ENCODE measurements around the gene NME2.
"Not testable (repeated sequence)": the region's sequence is repeated elsewhere in the genome, so short reads cannot be mapped to it uniquely, and the experiment has no call there.

NME2 gene

DNA sequence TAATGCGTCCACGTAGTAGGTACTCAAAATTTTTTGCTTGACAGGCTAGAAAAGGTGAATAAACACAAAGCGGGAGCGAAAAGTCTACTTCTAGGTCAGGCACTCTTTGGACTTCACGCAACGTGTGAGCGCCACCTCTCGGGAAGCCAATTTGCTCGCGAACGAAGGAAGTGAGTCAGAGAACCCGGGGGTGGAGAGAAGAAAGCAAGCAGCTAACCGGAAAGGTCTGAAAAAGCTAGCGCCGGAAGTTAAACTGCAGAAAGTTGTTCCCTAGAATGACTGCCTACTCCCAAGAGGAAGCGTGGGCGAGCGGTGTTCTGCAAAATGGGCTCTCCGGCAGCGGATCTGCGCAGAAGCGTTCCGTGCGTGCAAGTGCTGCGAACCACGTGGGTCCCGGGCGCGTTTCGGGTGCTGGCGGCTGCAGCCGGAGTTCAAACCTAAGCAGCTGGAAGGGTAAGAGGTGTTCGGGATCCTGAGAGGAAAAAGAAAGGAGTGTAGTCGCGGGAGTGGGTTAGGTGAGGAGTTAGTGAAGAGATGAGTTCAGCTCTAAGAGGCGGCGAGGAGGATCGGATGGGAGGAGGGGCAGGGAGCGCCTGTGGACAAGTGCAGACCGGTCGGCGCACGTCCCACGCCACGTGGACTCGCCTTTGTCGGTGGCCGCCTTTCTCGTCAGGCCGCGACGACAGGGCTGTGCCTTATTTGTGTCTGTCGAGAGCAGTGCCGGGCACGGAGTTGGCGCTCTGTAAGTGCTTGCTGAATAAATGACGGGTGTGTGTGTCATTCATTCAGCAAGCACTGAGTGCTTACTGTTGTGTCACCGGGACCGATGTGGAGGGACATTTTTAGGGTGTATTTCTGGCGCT, 12.8 kb upstream of the NME2 start, which contains the start of gene NME1:
TSS of gene NME1 (plus strand) at position 350 of the 863 bp plus-strand sequence. CDS start 2,096 bp downstream, outside the sequence.
- peak; percentile 99 for DNase-seq

DNA sequence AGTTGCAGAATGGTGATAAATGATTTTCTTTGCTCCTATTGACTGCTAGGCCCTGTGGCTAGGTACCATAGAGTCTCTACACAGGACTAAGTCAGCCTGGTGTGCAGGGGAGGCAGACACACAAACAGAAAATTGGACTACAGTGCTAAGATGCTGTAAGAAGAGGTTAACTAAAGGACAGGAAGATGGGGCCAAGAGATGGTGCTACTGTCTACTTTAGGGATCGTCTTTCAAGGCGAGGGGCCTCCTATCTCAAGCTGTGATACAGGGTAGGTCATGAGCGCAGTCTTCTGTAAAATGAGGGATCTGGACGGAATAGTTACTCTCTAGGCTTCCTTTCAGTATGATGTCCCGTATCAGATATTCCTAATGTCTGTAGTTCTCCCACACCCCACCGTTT, 12.0 kb upstream of the NME2 start:
- DNase-seq: no peak

DNA sequence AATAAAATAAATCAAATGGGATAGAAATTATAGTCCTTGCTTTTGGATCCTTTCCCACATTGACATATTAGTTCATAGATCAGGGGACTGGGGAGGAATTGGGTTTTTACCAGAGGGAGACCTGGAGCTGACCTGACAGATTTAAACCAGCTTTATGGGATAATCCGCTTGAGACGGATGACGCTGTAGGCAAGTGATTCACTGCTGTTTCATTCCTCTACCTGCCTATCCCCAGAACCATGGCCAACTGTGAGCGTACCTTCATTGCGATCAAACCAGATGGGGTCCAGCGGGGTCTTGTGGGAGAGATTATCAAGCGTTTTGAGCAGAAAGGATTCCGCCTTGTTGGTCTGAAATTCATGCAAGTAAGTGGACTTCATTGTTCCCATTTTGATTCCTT, 10.8 kb upstream of the NME2 start:
- no peak for DNase-seq

DNA sequence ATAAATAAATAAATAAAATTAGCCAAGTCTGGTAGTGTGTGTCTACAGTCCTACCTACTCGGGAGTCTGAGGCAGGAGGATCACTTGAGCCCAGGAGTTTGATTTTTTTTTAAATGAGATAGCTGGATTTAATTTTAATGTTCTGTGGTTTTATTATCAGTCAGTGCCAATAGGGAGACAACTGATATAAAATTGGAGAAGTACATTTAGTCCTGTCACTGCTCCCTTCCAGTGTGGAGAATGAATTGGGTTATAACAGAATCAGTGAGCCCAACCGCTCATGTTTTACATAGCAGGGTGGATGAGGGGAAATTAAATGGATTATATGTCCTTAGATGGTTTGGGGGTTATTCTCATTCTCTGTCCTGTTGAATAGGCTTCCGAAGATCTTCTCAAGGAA, 6.6 kb upstream of the NME2 start:
- DNase-seq: no peak

DNA sequence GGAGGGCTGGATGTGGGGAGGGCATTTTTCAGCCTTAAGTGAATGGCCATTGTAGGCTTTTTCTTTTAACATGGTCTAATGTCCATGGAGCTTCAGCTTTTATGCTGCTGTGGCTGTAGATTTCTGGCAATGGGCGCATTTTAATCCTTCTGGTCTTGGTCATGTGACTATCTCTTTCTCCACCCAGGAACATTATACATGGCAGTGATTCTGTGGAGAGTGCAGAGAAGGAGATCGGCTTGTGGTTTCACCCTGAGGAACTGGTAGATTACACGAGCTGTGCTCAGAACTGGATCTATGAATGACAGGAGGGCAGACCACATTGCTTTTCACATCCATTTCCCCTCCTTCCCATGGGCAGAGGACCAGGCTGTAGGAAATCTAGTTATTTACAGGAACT, 4.7 kb upstream of the NME2 start:
- DNase-seq: no peak

DNA sequence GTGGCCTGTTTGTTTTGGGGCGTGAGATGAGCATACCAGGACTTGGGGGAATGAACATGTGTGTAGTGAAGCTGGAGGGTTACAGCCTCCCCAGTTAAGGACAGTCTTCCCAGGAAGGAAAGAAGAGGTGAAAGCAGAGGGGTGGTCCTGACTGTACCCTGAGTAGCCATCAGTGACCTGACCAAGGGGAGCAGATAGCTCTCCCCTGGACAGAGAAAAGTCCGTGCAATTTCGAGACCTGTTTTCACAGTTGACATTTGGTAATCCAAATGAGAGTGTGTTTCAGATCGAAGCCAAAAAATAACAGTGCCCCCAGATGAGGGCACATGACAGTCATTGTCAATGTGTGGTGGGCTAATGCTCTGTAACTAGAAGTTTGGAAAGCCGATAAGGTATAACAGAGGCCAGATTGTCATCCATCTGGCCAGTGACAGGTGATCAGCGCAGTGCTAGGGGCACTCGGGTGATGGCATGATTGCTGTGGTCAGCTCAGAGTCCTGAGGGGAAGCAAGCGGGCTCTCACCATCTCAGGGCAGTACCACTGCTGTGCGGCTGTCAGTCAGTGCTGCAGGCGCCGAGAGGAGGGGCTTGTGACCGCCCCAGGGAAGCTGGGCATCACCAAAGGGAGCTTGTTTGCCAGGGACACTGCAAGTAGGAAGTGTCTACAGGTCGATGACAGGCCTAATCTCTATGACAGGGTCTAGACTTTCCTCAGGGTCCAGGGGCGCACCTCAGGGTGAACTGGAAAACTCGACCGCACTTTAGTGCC, 1.1 kb upstream of the NME2 start:
- no peak for DNase-seq

DNA sequence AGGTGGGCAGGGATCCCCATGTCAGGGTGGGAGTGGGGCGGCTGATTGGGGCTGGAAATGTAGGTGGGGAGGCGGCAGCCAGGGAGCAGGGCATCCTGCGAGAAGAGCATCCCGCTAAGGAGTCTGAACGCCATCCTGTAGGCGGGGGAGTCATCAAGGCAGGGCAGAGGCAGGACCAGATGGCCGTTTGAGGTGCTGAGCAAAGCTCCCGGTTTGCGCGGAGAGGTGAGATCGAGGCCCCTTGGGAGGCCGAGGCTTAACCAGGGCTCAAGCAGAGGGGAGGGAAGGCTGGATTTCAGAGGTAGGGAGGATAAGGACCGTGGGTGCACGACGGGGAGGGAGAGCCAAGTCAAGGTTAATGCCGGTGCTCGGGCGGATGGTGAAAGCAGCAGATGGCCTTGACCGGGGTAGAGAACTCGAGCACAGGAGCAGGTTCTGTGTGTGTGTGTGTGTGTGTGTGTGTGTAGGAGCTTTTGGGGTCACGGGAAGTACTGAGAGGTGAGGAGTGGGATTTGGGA, 472 bp upstream of the NME2 start:
- DNase-seq: no peak

DNA sequence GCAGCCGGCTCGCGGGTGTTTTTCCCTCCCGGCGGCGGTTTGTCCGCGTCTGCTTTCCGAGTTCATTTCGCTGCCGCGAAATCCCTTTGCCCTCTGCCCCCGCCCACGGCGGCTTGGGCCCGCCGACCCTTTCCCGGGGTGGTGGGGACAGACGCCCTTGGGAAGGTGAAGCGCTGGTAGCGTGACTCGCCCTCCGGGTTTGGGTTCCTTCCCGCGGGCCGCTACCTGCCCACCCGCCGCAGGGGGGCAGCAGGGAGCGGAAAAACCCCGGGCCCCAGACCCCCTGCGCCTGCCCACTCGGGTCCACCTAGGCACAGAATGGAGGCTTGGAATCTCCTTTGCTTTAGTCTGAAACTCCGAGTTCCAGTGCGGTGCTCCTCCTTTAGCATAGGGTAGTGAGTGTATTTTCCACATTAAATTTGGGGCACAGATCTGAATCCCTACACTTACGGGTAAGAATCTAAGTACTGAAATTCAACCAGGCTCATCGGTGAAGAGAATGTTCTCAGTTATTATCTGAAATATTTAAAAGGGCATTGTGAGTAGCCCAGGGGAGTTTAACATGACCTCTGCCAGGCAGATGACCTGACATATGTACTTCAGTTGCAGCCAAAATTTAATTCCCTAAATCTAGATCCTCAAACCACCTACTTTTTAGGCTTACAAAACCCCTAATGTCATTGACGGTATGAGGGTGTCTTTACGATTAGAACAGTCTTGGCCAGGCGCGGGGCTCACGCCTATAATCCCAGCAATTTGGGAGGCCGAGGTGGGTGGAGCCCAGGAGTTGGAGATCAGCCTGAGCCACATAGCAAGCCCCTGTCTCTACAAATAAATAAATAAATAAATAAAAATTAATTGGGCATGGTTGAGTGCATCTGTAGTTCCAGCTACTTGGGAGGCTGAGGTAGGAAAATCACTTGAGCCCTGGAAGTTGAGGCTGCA, 1.0 kb downstream of the NME2 start:
- peak; percentile 54 for DNase-seq

DNA sequence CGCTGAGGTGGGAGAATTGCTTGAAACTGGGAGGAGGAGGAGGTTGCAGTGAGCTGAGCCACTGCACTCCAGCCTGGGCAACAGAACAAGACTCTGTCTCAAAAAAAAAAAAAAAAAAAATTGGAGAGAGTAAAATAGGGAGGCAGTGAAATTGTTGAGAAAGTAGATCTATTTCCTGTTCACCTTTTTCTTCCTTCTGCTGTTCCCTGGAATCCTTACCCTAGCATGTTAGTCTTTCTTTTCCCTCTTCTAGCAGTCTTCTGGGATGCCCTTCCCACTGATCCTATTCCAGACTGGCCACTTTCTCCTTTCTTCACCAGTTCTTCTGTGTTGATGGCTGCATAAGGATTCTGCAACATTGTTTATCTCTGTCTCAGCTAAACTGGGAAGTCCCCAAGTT, 3.1 kb downstream of the NME2 start:
- DNase-seq: no peak

DNA sequence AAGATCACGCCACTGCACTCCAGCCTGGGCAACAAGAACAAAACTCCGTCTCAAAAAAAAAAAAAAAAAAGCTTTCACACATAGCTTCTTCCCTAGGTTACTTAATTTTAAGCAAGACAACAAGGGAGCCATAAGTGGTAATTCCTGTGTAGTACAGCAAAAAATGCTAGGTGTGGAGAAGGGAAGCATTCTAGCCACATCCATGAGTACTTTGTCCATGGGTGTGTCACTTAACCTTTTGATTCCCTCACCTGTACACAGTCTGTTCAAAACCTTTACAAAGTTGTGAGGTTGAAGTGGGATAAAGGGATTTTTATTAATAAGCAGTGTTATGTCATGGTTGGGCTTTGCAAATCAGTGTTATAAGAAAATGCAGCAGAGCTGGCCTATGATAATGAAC, 4.5 kb downstream of the NME2 start:
- DNase-seq: no peak

DNA sequence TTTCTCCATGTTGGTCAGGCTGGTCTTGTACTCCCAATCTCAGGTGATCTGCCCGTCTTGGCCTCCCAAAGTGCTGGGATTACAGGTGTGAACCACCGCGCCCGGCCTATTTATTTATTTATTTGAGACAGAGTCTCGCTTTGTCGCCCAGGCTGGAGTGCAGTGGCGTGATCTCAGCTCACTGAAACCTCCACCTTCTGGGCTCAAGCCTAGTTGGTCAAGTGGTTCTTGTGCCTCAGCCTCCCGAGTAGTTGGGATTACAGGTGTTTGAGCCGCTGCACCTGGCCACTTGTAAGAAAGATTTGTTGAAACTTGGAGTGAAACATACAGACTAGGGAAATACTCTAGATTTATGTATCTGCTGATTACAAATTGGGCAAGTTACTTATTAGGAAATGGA, 5.8 kb downstream of the NME2 start:
- not testable (repeated sequence) for DNase-seq

DNA sequence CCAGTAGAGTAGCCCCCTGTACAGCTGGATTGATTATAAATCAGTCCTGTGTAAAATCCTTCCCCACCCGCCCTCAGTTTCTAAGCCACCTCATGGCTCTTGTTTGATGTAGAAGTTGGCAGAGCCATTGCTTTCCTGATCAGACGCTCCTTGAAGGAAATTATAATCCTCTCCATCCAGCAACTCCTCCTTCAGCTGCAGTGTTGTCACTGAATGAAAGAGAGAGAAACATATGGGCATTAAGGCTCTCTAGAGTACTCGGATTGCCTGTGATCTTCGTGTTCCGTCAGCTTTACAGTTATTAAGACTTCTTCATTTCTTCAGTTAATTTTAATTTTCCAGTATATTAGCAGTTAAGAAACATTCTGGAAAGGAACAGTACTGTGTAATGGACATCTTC, 14.3 kb downstream of the NME2 start:
- DNase-seq: no peak

DNA sequence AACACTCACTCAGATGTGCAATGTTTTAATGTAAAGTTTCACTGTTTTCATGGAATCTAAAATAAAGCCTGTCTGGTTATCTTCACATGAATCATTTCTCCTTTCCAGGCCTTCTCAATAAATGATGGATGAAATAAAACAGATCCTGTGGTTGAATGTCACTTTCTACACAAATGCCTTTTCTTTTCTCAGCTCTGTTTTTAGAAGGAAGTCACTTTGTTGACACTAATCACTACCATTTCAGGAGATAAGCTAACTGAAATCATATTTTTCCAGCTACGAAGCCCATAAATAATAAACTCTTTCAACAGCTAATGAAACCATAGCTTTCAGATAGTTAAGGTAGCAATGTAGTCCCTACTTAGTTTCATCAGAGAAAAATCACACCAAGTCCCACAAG, 17.9 kb downstream of the NME2 start:
- no peak for DNase-seq

DNA sequence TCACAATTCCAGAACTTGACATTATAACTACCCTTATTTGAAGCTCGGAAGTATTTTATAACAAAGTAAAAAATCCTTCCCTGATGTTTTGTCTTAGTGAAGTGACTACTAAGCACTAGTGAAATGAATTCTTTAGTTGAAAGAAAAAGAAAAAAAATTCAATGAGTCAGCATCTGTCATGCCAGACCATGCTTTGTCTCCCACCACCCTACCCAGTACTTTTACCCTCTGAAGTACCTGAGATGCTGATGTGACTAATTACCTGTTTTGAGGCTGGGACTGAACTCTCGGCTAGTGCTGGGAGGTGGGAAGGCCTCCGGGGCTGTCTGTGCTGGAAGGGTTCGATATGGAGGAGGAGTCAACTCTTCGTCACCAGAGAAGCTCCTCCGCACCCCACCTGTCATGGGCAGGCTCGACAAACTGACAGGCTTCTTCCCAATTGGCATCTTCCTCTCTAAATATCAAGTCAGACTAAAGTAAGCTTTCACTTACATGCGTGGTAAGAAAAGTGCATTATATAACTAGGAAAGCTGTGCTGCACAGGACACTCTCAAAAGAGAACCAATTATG, 19.6 kb downstream of the NME2 start:
- DNase-seq: no peak

DNA sequence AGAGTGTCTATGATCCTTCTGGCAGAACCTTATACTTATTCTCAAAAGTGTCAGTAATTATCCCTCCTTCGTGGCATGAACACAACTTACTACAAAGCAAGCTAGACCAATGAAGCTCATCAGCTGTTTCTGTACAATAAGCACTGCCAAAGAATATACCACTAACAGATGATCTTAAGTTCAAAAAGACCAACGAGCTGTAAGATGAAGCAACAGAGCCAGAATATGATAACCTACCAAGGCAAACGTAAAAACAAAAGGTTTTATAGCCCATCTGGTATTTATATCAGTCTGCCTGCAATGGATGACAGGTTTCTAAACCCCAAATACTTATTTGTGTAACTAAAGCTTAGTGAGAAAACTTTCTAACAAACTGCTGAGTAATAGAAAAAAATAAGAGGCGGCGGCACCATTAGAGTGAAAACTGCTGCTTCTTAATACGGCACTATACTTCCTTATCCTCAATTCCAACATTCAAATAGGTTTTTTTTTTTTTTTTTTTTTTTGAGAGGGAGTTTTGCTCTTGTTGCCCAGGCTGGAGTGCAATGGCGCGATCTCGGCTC, 22.1 kb downstream of the NME2 start:
- no peak for DNase-seq

DNA sequence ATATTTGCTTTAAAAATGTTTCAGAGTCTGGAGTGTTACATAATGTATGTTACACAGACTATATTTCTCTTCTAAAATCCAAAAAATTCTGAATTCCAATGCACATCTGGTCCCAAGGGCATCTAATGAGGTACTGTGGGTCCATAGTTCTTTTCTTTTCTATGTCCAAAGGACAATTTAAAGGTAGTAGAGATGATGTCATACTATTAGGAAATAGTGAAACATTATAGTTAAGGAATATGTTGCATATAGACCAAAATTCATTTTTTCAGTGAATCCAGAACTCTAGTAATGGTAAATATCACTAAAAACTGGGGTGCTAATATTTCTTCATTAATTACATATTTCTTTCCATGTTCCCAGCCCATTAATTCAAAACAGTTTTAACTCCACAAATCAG, 23.0 kb downstream of the NME2 start:
- DNase-seq: no peak

DNA sequence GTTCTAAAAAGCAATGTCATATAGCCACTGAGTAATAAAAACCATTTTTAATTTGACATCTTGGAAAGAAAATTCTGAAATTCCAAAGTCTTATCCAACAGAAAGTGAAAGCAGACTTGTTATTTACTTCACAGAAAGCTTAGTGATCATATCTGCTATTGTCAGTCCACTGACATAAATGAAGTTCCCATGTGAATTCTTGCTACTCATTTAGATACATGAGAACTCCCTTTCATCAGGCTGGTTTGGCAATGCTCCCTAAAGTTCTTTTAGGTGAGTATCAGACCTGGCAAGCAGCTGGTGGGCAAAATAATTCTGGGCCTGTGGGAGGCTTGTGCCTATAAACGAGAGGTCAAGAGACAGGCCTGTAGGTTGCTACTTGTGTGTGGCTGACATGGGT, 23.4 kb downstream of the NME2 start:
- no peak for DNase-seq

DNA sequence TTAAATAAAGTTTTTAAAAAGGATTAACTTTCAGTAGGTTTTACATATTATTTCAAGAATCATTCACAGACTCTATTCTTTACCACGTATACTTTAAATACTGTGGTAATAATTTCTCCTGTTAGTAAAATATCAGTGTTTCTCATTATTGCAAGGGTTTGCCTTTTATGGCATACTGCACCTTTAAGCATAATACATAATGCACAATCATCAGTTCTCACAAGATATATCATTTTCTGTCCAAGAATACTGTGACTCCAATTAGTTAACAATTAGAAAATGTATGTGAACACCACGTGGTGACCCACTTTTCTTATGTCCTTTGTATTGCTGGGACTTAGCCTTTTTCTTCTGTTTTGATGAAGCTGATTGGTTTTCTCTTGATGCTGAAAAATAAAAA, 25.7 kb downstream of the NME2 start:
- no peak for DNase-seq

DNA sequence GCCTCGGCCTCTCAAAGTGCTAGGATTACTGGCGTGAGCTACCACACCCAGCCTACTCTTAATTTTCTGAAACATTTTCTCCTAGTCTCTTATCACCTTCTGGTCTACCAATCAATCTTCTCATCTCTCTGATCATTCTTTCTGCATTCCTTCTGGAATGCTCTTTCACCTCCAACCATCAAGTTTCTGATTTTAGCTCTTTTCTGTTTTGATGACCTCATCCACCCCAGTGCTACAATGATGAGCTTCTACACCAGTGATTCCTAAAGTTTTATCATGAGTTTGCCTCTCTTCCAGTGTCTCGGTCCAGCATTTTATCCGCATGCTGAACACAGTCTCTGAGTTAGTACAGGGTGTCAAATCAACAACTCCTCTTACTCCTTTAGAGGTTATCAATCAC, 31.5 kb downstream of the NME2 start:
- DNase-seq: no peak

DNA sequence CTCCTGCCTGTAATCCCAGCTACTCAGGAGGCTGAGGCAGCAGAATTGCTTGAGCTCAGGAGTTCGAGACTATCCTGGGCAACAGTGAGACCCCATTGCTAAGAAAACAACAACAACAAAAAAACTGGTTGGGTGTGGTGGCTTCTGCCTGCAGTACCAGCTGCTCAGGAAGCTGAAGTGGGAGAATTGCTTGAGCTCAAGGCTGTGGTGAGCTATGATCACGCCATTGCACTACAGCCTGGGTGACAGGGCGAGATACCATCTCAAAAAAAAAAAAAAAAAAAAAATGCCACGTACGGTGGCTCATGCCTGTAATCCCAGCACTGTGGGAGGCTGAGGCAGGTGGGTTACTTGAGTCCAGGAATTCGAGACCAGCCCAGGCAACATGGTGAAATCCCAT, 34.1 kb downstream of the NME2 start:
- DNase-seq: no peak

DNA sequence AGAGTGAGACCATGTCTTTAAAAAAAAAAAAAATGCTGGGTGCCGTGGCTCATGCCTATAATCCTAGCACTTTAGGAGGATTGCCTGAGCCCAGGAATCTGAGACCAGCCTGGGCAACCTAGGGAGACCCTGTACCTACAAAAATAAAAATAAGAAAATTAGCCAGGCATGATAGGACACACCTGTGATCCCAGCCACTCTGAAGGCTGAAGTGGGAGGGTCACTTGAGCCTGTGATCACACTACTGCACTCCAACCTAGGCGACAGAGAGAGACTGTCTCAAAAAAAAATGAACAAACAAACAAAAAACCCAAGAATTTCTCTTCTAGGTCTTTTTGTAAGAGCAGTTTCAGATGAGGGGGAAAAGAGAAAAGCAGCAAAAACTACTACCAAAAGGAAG, 34.6 kb downstream of the NME2 start:
- DNase-seq: no peak

DNA sequence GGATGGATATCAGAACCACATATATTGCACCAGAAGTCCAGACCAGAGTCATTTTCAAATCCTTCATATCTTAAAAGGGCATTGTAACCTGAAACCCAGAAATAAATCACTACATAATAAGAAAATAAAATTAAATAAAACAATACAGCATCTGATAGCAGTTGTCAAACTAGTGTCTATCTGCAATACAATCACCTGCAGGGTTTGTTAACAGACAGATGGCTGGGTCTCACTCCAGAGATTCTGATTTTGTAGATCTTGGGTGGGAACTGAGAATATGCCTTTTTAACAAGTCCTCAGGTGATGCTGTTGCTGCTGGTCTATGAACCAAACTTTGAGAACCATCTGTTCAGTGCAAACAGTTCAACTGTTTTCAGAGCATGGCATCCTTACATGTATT, 37.6 kb downstream of the NME2 start:
- DNase-seq: no peak

All from fibroblast of skin of scalp (primary cell).